Transverse colon (tissue), 4 donors: Measurements from ENCODE around the gene AURKAIP1. TPM values are rescaled to one million over a fixed set of nuclear protein-coding genes. Genes with fewer than 3 reads are reported as not detected.

ENCODE experiments used
- DNase-seq: peaks from one replicate; pipeline ENCODE4 v3.0.0-alpha.2; 2019
- H3K27ac ChIP-seq, 4 donors: fragments of 200-600 bp; sonication (generic); 2 replicates each; pipeline ENCODE4 v1.5.1; 2016 to 2018; ENCODE audit warnings: inconsistent platforms in 4 of 4
- H3K27me3 ChIP-seq: fragments of 200-600 bp; sonication (generic); 2 replicates; pipeline ENCODE4 v1.5.1; 2017; ENCODE audit warnings: inconsistent platforms
- H3K36me3 ChIP-seq, 4 donors: fragments of 200-600 bp; sonication (generic); 2 replicates each; pipeline ENCODE4 v1.5.1; 2017 to 2019; ENCODE audit warnings: inconsistent platforms in 4 of 4
- H3K4me1 ChIP-seq, 4 donors: fragments of 200-600 bp; sonication (generic); 2 replicates each; pipeline ENCODE4 v1.5.1; 2017 to 2020; ENCODE audit warnings: inconsistent platforms in 4 of 4
- H3K4me3 ChIP-seq, 4 donors: fragments of 200-600 bp; sonication (generic); 1 replicate in 1 of 4; 2 replicates in 3 of 4; pipeline versions ENCODE4 v1.5.1 to v1.6.1; 2017 to 2019; ENCODE audit warnings: inconsistent platforms in 4 of 4
- H3K9me3 ChIP-seq, 2 donors: fragments of 200-600 bp; sonication (generic); 2 replicates each; pipeline ENCODE4 v1.5.1; 2017 to 2019; ENCODE audit warnings: inconsistent platforms in 2 of 2
- CTCF ChIP-seq, 5 experiments: fragments of 200-600 bp in 3 of 5; fragments of 450-650 bp in 2 of 5; sonication (generic) in 3 of 5; IDR thresholded peaks; 1 replicate in 2 of 5; 2 replicates in 3 of 5; pipeline ENCODE4 v1.5.1; 2016 to 2017; ENCODE audit warnings: antibody characterized with exemption in 5 of 5, inconsistent platforms in 3 of 5, mild to moderate bottlenecking in 2 of 5, moderate library complexity in 1 of 5
- EP300 ChIP-seq: sonication (generic); formaldehyde crosslinking; IDR thresholded peaks from one replicate; pipeline ENCODE4 v1.6.1; 2017; ENCODE audit warnings: antibody characterized with exemption, low read depth
- POLR2A ChIP-seq: fragments of 450-650 bp; IDR thresholded peaks from one replicate; pipeline ENCODE4 v1.6.1; 2016; ENCODE audit warnings: antibody characterized with exemption, mild to moderate bottlenecking, moderate library complexity
- POLR2AphosphoS5 ChIP-seq, 3 donors: sonication (generic); formaldehyde crosslinking; IDR thresholded peaks; one replicate each; pipeline ENCODE4 v1.6.1; 2016; ENCODE audit warnings: antibody characterized with exemption in 3 of 3
- WGBS, 2 donors: methylation state at CpG; one replicate each; pipeline ENCODE4 v1.1.5; 2018; ENCODE audit warnings: low coverage in 1 of 2; 5-methylcytosine and 5-hydroxymethylcytosine counted together
- in situ Hi-C, 4 donors: fragments of 200-750 bp; cut with MboI; loops; one replicate each; pipeline versions ENCODE4 v1.15.0 to v1.15.1; 2017; ENCODE audit warnings: low sequenced_read_pairs in 3 of 4, low pct_ligation_motif_present in 1 of 4, low pct_unique_long_range_greater_than_20kb in 1 of 4
- intact Hi-C: fragments of 100-400 bp; cut with DNase I; formaldehyde crosslinking; loops from one replicate; pipeline ENCODE4 v1.15.1; 2023; ENCODE audit warnings: low total_unique reads
- total RNA-seq, 4 donors: library from RNA; depleted of rRNA; stranded (reverse); fragments of >200 nt; gene quantifications; one replicate each; pipeline ENCODE4 v1.1.0, GENCODE V29; 2016

The AURKAIP1 gene
- total RNA-seq, 4 donors from 2014 or later: 110 to 197 (median 167) TPM

DNA sequence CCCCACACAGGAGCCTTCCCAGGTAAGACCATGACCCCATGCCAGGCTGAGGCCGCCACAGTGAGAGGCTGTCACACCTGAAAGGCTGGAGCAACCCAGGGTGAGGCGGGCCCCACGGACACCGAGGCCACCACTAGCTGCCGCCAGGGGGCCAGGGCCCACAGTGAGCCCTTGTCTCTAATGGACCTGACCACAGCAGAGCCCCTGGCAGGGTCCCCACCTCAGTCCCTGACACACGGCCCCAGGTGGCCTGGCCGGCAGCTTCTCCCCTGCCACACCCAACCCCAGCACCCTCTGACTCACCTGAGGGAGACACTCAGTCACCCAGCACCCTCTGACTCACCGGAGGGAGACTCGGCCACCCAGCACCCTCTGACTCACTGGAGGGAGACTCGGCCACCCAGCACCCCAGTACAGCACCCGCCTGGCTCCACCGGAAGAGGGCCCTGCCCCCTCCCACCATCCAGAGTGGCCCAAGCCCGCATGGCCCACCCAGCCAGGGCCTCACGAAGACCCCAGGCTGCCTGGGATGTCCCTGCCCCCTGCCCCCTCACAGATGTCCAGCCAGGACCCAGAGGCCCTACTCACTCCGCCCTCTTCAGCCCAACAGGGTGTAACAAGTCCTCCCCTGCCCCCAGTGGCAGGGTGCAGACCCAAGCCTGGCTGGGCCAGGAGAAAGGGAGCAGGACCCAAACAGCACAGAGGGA lies 30.2 kb downstream of the AURKAIP1 start:
- 61% methylated on average over 14 of the region's 15 CpGs; no CpG with 5 or more reads in 1 of the 2 donors for WGBS, 2 donors
- no peaks in the 10 kb centered on the region for H3K36me3 ChIP-seq
- intact Hi-C loops: no loop called here
- peak overlapping the region in 3 of 4 donors; percentile 17 to 28 (median 20) for H3K27ac ChIP-seq
- TF ChIP-seq CTCF (IDR thresholded peaks at IDR 0.05) (peak; percentile 18 to 47 (median 39)), POLR2A (no peak)
- in situ Hi-C loops: no loop called here
- H3K4me1 ChIP-seq: peaks cover 34 to 42% (median 37%) of the 10 kb centered on the region in 4 donors
- DNase-seq: peak; percentile 62
- no peaks in the 10 kb centered on the region for H3K9me3 ChIP-seq
- H3K27me3 ChIP-seq: no peaks in the 10 kb centered on the region
- no peak overlapping the region for H3K4me3 ChIP-seq

DNA sequence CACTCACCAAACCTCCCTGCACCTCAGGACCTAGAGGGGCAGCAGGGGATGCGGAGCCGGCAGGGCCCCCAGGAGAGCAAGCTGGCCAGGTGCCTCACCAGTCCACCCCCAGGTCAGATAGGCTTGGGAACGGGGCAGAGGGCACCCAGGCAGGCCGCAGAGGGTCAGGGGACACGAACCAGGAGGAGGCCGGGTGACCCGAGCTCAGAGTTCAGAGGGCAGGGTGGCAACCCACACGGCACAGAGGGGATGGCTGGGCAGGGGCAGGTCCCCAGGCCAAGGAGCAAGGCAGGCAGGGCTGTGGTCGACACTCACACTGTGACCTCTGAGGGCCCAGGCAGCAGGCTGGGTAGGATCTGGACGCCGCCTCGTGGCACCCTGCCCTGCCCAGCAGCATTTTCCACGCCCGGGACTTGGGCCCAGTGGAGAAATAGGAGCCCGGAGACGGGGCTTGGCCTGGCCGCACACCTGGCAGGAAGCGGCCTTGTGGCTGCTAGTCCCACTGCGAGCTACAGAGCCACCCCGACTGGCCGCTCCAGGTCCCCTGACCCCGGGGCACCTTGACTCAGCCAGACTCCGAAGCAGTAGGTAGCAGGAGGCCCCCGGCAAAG lies 31.1 kb downstream of the AURKAIP1 start:
- peaks cover 0 to 3% (median 0%) of the 10 kb centered on the region in 4 donors for H3K36me3 ChIP-seq
- H3K4me3 ChIP-seq: no peak overlapping the region
- H3K4me1 ChIP-seq: peaks cover 34 to 42% (median 37%) of the 10 kb centered on the region in 4 donors
- H3K9me3 ChIP-seq: no peaks in the 10 kb centered on the region
- intact Hi-C loops (no loop called here), in situ Hi-C loops (no loop called here)
- H3K27ac ChIP-seq: peak overlapping the region in 3 of 4 donors; percentile 17 to 28 (median 20)
- TF ChIP-seq CTCF (IDR thresholded peaks at IDR 0.05) (no peak), POLR2A (no peak), POLR2AphosphoS5 (IDR thresholded peaks at IDR 0.05) (no peak), EP300 (no peak)
- H3K27me3 ChIP-seq: no peaks in the 10 kb centered on the region
- DNase-seq: no peak
- 91% methylated on average over 24 of the region's 24 CpGs; no CpG with 5 or more reads in 1 of the 2 donors for WGBS, 2 donors

- H3K27me3 ChIP-seq: no peaks in the 10 kb centered on the region
- no peak for DNase-seq
- no peak overlapping the region for H3K4me3 ChIP-seq
- H3K4me1 ChIP-seq: peaks cover 28 to 34% (median 30%) of the 10 kb centered on the region in 4 donors
- H3K9me3 ChIP-seq: no peaks in the 10 kb centered on the region
- H3K27ac ChIP-seq: no peak overlapping the region
- 86% methylated on average over 16 of the region's 18 CpGs; no CpG with 5 or more reads in 1 of the 2 donors for WGBS, 2 donors
- peaks cover 0 to 3% (median 0%) of the 10 kb centered on the region in 4 donors for H3K36me3 ChIP-seq
- TF ChIP-seq POLR2AphosphoS5 (IDR thresholded peaks at IDR 0.05): no peak
- TF ChIP-seq EP300: no peak
- no peak for TF ChIP-seq CTCF (IDR thresholded peaks at IDR 0.05)
- no peak for TF ChIP-seq POLR2A
- in situ Hi-C loops: no loop called here
- intact Hi-C loops: no loop called here
These were observed 32.4 kb downstream of the AURKAIP1 start for GRCh38 chr1:1342584-1343115.

GRCh38 chr1:1342061-1342562 lies 32.9 kb downstream of the AURKAIP1 start:
- no peaks in the 10 kb centered on the region for H3K9me3 ChIP-seq
- DNase-seq: no peak
- H3K4me1 ChIP-seq: peaks cover 23 to 28% (median 24%) of the 10 kb centered on the region in 4 donors
- H3K27me3 ChIP-seq: no peaks in the 10 kb centered on the region
- no peak overlapping the region for H3K4me3 ChIP-seq
- WGBS, 2 donors: 94% methylated on average over 23 of the region's 28 CpGs; no CpG with 5 or more reads in 1 of the 2 donors
- H3K27ac ChIP-seq: no peak overlapping the region
- peaks cover 0 to 3% (median 0%) of the 10 kb centered on the region in 4 donors for H3K36me3 ChIP-seq
- in situ Hi-C loops: no loop called here
- intact Hi-C loops: no loop called here
- no peak for TF ChIP-seq POLR2A
- TF ChIP-seq EP300: no peak
- TF ChIP-seq CTCF (IDR thresholded peaks at IDR 0.05): no peak
- no peak for TF ChIP-seq POLR2AphosphoS5 (IDR thresholded peaks at IDR 0.05)
